GM19452 (cell line): Measurements from ENCODE around the gene CFAP69.
"Not testable (repeated sequence)": the region's sequence is repeated elsewhere in the genome, so short reads cannot be mapped to it uniquely, and the experiment has no call there.

Experiments
- ATAC-seq: cut with Tn5 transposase; IDR thresholded peaks from one replicate; pipeline ENCODE4 v1.9.1; 2021; ENCODE audit not compliant: unreplicated experiment

CFAP69 gene

GRCh38 chr7:90230834-90231233, 14.1 kb upstream of the CFAP69 start:
- no peak for ATAC-seq

GRCh38 chr7:90231304-90231703, 13.7 kb upstream of the CFAP69 start:
- ATAC-seq: no peak

GRCh38 chr7:90232430-90232829, 12.5 kb upstream of the CFAP69 start:
- no peak for ATAC-seq

- ATAC-seq: no peak
Measured at GRCh38 chr7:90233569-90233968, 11.4 kb upstream of the CFAP69 start.

GRCh38 chr7:90236721-90237289, 8.2 kb upstream of the CFAP69 start:
- ATAC-seq: no peak

- no peak for ATAC-seq
Measured at GRCh38 chr7:90238022-90238421, 7.0 kb upstream of the CFAP69 start.

GRCh38 chr7:90238583-90238982, 6.4 kb upstream of the CFAP69 start:
- ATAC-seq: no peak

- ATAC-seq: no peak
Measured at GRCh38 chr7:90239050-90239449, 5.9 kb upstream of the CFAP69 start.

- ATAC-seq: no peak
Measured at GRCh38 chr7:90239625-90240228, 5.2 kb upstream of the CFAP69 start.

- ATAC-seq: peak; percentile 48
Measured at GRCh38 chr7:90242369-90243168, 2.4 kb upstream of the CFAP69 start.

- no peak for ATAC-seq
Measured at GRCh38 chr7:90243556-90243955, 1.4 kb upstream of the CFAP69 start.

GRCh38 chr7:90244565-90244908, 437 bp upstream of the CFAP69 start:
- no peak for ATAC-seq

- ATAC-seq: no peak
Measured at GRCh38 chr7:90246171-90246570, 1.2 kb downstream of the CFAP69 start.

- ATAC-seq: no peak
Measured at GRCh38 chr7:90248706-90249105, 3.7 kb downstream of the CFAP69 start.

- ATAC-seq: no peak
Measured at GRCh38 chr7:90250601-90251303, 5.8 kb downstream of the CFAP69 start.

GRCh38 chr7:90251304-90251635, 6.3 kb downstream of the CFAP69 start:
- ATAC-seq: no peak

GRCh38 chr7:90256011-90256410, 11.0 kb downstream of the CFAP69 start:
- not testable (repeated sequence) for ATAC-seq

- no peak for ATAC-seq
Measured at GRCh38 chr7:90256778-90257177, 11.8 kb downstream of the CFAP69 start.

- ATAC-seq: no peak
Measured at GRCh38 chr7:90261441-90261840, 16.5 kb downstream of the CFAP69 start.

GRCh38 chr7:90262438-90262837, 17.5 kb downstream of the CFAP69 start:
- peak; percentile 80 for ATAC-seq

- ATAC-seq: no peak
Measured at GRCh38 chr7:90266808-90267207, 21.8 kb downstream of the CFAP69 start.

- no peak for ATAC-seq
Measured at GRCh38 chr7:90267263-90267858, 22.4 kb downstream of the CFAP69 start.
